ENCODE data around the gene TRPV3.

The TRPV3 gene

DNA sequence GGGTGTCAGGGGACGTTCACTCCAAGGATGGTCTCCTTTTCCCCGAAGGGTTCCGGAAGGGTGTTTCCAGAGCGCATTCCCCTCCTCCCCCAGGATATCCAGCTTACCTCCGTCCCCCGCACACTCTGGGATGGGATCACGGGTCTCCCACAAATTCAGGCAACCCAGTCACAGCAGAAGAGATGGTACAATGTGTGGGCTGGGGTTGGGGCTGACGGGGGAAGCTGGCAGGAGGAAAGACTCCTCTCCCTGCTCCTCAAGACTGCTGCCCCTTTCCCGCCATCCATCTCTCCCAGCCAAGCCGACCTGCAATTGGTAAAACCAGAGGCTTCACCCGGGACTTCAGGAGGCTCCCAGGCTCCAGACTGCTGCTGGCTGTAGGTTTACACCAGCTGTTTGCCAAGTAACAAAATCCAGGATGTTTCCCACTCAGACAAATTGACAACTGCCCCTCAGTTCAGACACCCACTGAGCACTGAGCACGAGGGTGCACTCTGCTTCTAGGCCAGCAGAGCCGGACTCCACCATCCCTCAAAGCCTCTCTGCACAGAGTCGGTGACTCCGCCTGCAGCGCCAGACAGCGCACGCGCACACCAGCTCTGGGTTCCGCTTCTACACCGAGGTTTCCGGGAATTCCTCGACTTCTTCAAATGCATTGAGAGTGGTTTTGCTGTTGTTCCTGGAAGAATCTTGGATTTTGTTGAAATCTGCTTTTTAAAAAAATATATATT is 44.1 kb downstream of the TRPV3 start:
- H3K27ac ChIP-seq = no peak overlapping the region
- no peak overlapping the region for H3K4me3 ChIP-seq
- no peak for DNase-seq (ENCODE audit: low read depth, low spot score)

GRCh38 chr17:3512505-3513171 is 45.0 kb downstream of the TRPV3 start:
- H3K36me3 ChIP-seq (ENCODE audit: insufficient read depth, low read length) = no peaks in the 10 kb centered on the region
- DNase-seq (ENCODE audit: low read depth, low spot score) = no peak
- H3K4me3 ChIP-seq = no peak overlapping the region
- H3K27ac ChIP-seq = no peak overlapping the region
- TF ChIP-seq POLR2AphosphoS5 (IDR thresholded peaks at IDR 0.05; ENCODE audit: borderline replicate concordance, low read depth, low read length) (no peak), EZH2 (IDR thresholded peaks at IDR 0.05) (no peak), FOXP2 (optimal IDR thresholded peaks at IDR 0.05; ENCODE audit: control extremely low read depth, extremely low read length, insufficient read depth) (no peak)
- no peaks in the 10 kb centered on the region for H3K9me3 ChIP-seq (ENCODE audit: low read depth, low read length)
- no peak overlapping the region for H3K9ac ChIP-seq (ENCODE audit: insufficient read length)

More for the DNA sequence above, 44.1 kb downstream of the TRPV3 start:
- no peak overlapping the region for H3K9ac ChIP-seq (ENCODE audit: insufficient read length)
- H3K36me3 ChIP-seq (ENCODE audit: insufficient read depth, low read length) = no peaks in the 10 kb centered on the region
- TF ChIP-seq POLR2AphosphoS5 (IDR thresholded peaks at IDR 0.05; ENCODE audit: borderline replicate concordance, low read depth, low read length) = no peak
- TF ChIP-seq EZH2 (IDR thresholded peaks at IDR 0.05) = no peak
- TF ChIP-seq FOXP2 (optimal IDR thresholded peaks at IDR 0.05; ENCODE audit: control extremely low read depth, extremely low read length, insufficient read depth) = no peak
- no peaks in the 10 kb centered on the region for H3K9me3 ChIP-seq (ENCODE audit: low read depth, low read length)

- H3K4me3 ChIP-seq = no peak overlapping the region
- H3K36me3 ChIP-seq (ENCODE audit: insufficient read depth, low read length) = no peaks in the 10 kb centered on the region
- no peak for DNase-seq (ENCODE audit: low read depth, low spot score)
- H3K9ac ChIP-seq (ENCODE audit: insufficient read length) = no peak overlapping the region
- H3K27ac ChIP-seq = no peak overlapping the region
- H3K9me3 ChIP-seq (ENCODE audit: low read depth, low read length) = no peaks in the 10 kb centered on the region
- TF ChIP-seq POLR2AphosphoS5 (IDR thresholded peaks at IDR 0.05; ENCODE audit: borderline replicate concordance, low read depth, low read length) (no peak), EZH2 (IDR thresholded peaks at IDR 0.05) (no peak)
These were observed 45.6 kb downstream of the TRPV3 start for GRCh38 chr17:3511852-3512504.

GRCh38 chr17:3510090-3510489 is 47.5 kb downstream of the TRPV3 start:
- TF ChIP-seq POLR2AphosphoS5 (IDR thresholded peaks at IDR 0.05; ENCODE audit: borderline replicate concordance, low read depth, low read length) = no peak
- TF ChIP-seq EZH2 (IDR thresholded peaks at IDR 0.05) = no peak
- no peak for TF ChIP-seq FOXP2 (optimal IDR thresholded peaks at IDR 0.05; ENCODE audit: control extremely low read depth, extremely low read length, insufficient read depth)

DNA sequence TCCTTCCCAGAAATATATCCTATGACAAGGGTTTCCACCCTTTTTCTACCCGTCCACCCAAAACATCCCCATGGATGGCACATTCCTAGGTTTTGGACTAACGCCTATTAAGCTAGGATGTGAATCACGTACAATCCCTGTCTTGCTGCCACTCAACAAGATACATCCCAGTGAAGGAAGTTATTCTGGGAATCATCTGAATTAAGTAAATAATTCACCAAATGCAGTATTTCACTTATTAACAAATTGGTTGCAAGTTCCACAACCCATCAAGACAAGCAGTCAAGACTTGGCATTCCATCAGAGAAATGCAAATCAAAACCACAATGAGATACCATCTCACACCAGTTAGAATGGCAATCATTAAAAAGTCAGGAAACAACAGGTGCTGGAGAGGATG is 49.7 kb downstream of the TRPV3 start:
- Histone ChIP-seq H3K36me3 (ENCODE audit: insufficient read depth, low read length) (no peaks in the 10 kb centered on the region), H3K9ac (ENCODE audit: insufficient read length) (no peak overlapping the region), H3K9me3 (ENCODE audit: low read depth, low read length) (no peaks in the 10 kb centered on the region), H3K4me3 (no peak overlapping the region), H3K27ac (no peak overlapping the region)
- no peak for DNase-seq (ENCODE audit: low read depth, low spot score)
- TF ChIP-seq EZH2 (IDR thresholded peaks at IDR 0.05) (no peak), FOXP2 (optimal IDR thresholded peaks at IDR 0.05; ENCODE audit: control extremely low read depth, extremely low read length, insufficient read depth) (no peak), POLR2AphosphoS5 (IDR thresholded peaks at IDR 0.05; ENCODE audit: borderline replicate concordance, low read depth, low read length) (no peak)

More at GRCh38 chr17:3510090-3510489, 47.5 kb downstream of the TRPV3 start:
- Histone ChIP-seq H3K9me3 (ENCODE audit: low read depth, low read length) (no peaks in the 10 kb centered on the region), H3K27ac (no peak overlapping the region), H3K36me3 (ENCODE audit: insufficient read depth, low read length) (no peaks in the 10 kb centered on the region), H3K9ac (ENCODE audit: insufficient read length) (no peak overlapping the region), H3K4me3 (no peak overlapping the region)
- DNase-seq (ENCODE audit: low read depth, low spot score) = no peak

DNA sequence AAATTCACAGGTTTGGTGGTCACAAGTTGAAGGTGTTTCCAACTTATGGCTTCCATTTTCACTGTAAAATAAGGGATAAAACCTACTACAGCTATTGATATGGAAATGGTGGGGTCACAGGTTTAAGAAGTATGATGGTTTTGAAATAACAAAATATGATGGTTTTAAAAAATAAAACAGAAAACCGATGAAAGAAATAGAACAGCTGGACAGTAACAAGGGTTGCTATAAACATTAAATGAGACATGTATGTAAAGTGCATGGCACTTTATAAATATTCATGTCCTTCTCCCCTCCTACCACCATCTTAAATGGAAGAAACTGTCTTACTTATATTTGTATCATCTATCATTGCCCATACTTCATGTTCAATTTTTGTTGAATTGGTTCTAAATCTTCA is 50.5 kb downstream of the TRPV3 start:
- Histone ChIP-seq H3K27ac (no peak overlapping the region), H3K36me3 (ENCODE audit: insufficient read depth, low read length) (no peaks in the 10 kb centered on the region), H3K4me3 (no peak overlapping the region), H3K9me3 (ENCODE audit: low read depth, low read length) (no peaks in the 10 kb centered on the region), H3K9ac (ENCODE audit: insufficient read length) (no peak overlapping the region)
- no peak for DNase-seq (ENCODE audit: low read depth, low spot score)
- TF ChIP-seq FOXP2 (optimal IDR thresholded peaks at IDR 0.05; ENCODE audit: control extremely low read depth, extremely low read length, insufficient read depth) (no peak), EZH2 (IDR thresholded peaks at IDR 0.05) (no peak), POLR2AphosphoS5 (IDR thresholded peaks at IDR 0.05; ENCODE audit: borderline replicate concordance, low read depth, low read length) (no peak)

GRCh38 chr17:3506054-3506453 is 51.6 kb downstream of the TRPV3 start:
- H3K27ac ChIP-seq = no peak overlapping the region
- no peak for DNase-seq (ENCODE audit: low read depth, low spot score)
- no peak overlapping the region for H3K9ac ChIP-seq (ENCODE audit: insufficient read length)
- no peak overlapping the region for H3K4me3 ChIP-seq
- no peaks in the 10 kb centered on the region for H3K36me3 ChIP-seq (ENCODE audit: insufficient read depth, low read length)
- TF ChIP-seq EZH2 (IDR thresholded peaks at IDR 0.05) = no peak
- TF ChIP-seq POLR2AphosphoS5 (IDR thresholded peaks at IDR 0.05; ENCODE audit: borderline replicate concordance, low read depth, low read length) = no peak
- TF ChIP-seq FOXP2 (optimal IDR thresholded peaks at IDR 0.05; ENCODE audit: control extremely low read depth, extremely low read length, insufficient read depth) = no peak
- H3K9me3 ChIP-seq (ENCODE audit: low read depth, low read length) = no peaks in the 10 kb centered on the region

GRCh38 chr17:3505008-3505407 is 52.6 kb downstream of the TRPV3 start:
- Histone ChIP-seq H3K9ac (ENCODE audit: insufficient read length) (no peak overlapping the region), H3K36me3 (ENCODE audit: insufficient read depth, low read length) (no peaks in the 10 kb centered on the region), H3K9me3 (ENCODE audit: low read depth, low read length) (no peaks in the 10 kb centered on the region), H3K4me3 (no peak overlapping the region), H3K27ac (no peak overlapping the region)
- DNase-seq (ENCODE audit: low read depth, low spot score) = no peak
- TF ChIP-seq FOXP2 (optimal IDR thresholded peaks at IDR 0.05; ENCODE audit: control extremely low read depth, extremely low read length, insufficient read depth) = no peak
- no peak for TF ChIP-seq EZH2 (IDR thresholded peaks at IDR 0.05)
- no peak for TF ChIP-seq POLR2AphosphoS5 (IDR thresholded peaks at IDR 0.05; ENCODE audit: borderline replicate concordance, low read depth, low read length)

Measured in SK-N-MC (cell line).